ENCODE results near the gene RBM10.

The RBM10 gene

DNA sequence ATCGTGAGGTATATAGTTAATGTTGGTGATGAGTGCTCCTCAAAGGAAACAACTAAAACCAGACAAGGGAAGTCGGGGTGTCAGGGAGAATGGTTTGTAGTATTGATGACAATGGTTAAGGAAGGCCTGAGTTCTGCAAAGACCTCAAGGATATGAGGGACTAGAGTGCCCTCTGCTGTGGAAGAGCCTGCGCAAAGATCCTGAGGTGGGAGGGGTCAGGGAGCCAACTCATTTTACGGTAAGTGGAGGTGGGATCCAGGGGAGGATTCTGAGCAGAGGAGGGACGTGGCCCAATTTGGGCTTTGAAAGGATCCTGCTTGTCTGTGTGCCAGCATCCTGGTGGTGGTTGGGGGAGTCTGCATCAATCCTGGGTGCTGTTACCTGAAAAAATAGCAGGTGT, 59.9 kb downstream of the RBM10 start:
- no peak overlapping the region for H3K9ac ChIP-seq
- TF ChIP-seq, protein P1, sequence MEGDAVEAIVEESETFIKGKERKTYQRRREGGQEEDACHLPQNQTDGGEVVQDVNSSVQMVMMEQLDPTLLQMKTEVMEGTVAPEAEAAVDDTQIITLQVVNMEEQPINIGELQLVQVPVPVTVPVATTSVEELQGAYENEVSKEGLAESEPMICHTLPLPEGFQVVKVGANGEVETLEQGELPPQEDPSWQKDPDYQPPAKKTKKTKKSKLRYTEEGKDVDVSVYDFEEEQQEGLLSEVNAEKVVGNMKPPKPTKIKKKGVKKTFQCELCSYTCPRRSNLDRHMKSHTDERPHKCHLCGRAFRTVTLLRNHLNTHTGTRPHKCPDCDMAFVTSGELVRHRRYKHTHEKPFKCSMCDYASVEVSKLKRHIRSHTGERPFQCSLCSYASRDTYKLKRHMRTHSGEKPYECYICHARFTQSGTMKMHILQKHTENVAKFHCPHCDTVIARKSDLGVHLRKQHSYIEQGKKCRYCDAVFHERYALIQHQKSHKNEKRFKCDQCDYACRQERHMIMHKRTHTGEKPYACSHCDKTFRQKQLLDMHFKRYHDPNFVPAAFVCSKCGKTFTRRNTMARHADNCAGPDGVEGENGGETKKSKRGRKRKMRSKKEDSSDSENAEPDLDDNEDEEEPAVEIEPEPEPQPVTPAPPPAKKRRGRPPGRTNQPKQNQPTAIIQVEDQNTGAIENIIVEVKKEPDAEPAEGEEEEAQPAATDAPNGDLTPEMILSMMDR (IDR thresholded peaks at IDR 0.05) = no peak
- no peak overlapping the region for H3K4me2 ChIP-seq (ENCODE audit: low read length)
- no peaks in the 10 kb centered on the region for H3K36me3 ChIP-seq (ENCODE audit: control insufficient read depth, insufficient read depth, low read length)
- no peak overlapping the region for H3K4me3 ChIP-seq (ENCODE audit: low read depth, low read length)
- no peaks in the 10 kb centered on the region for H3K27me3 ChIP-seq (ENCODE audit: control insufficient read depth, insufficient read depth, low read length)
- no peaks in the 10 kb centered on the region for H3K9me3 ChIP-seq (ENCODE audit: control insufficient read depth, low read length)
- no peaks in the 10 kb centered on the region for H3K4me1 ChIP-seq
- no peak overlapping the region for H3K27ac ChIP-seq
- no peaks in the 10 kb centered on the region for H3K79me2 ChIP-seq
- no peak overlapping the region for H2AFZ ChIP-seq

DNA sequence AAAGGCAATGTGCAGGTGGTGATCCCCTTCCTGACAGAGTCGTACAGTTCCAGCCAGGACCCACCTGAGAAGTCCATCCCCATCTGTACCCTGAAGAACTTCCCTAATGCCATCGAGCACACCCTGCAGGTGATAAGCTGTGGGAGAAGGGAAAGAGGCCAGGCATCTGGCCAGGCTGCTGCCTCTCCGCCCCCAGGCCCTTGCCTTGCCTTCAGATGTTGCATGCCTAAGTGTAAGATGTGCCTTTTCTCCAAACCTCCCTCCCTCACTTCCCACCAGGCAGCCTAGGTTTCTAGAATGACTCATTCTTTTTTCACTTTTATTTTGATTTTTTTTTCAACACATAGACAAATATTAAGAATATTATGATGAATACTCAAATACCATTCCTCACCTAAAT, 61.3 kb downstream of the RBM10 start:
- Histone ChIP-seq H2AFZ (no peak overlapping the region), H3K4me3 (ENCODE audit: low read depth, low read length) (no peak overlapping the region), H3K4me1 (no peaks in the 10 kb centered on the region), H3K27ac (no peak overlapping the region), H3K9ac (no peak overlapping the region), H3K9me3 (ENCODE audit: control insufficient read depth, low read length) (no peaks in the 10 kb centered on the region), H3K36me3 (ENCODE audit: control insufficient read depth, insufficient read depth, low read length) (no peaks in the 10 kb centered on the region), H3K4me2 (ENCODE audit: low read length) (no peak overlapping the region), H3K79me2 (no peaks in the 10 kb centered on the region), H3K27me3 (ENCODE audit: control insufficient read depth, insufficient read depth, low read length) (no peaks in the 10 kb centered on the region)
- TF ChIP-seq, protein P1 (IDR thresholded peaks at IDR 0.05) = no peak

DNA sequence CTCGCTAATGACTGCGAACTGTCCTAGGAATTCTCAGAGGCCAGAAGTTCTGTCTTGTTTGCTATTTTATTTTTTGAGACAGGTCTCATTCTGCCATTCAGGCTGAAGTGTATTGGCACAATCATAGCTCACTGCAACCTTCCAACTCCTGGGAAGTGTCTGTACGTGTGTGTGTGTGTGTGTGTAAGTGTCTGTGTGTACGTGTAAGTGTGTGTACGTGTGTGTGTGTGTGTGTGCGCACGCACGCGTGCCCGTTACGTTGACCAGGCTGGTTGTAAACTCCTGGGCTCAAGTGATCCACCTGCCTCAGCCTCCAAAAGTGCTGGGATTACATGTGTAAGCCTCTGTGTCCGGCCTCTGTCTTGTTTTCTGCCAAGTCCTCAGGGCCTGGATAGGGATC, 63.1 kb downstream of the RBM10 start:
- Histone ChIP-seq H3K4me1 (no peaks in the 10 kb centered on the region), H2AFZ (no peak overlapping the region), H3K4me3 (ENCODE audit: low read depth, low read length) (no peak overlapping the region), H3K27me3 (ENCODE audit: control insufficient read depth, insufficient read depth, low read length) (no peaks in the 10 kb centered on the region), H3K36me3 (ENCODE audit: control insufficient read depth, insufficient read depth, low read length) (no peaks in the 10 kb centered on the region), H3K9me3 (ENCODE audit: control insufficient read depth, low read length) (no peaks in the 10 kb centered on the region), H3K9ac (no peak overlapping the region), H3K4me2 (ENCODE audit: low read length) (no peak overlapping the region), H3K79me2 (no peaks in the 10 kb centered on the region), H3K27ac (no peak overlapping the region)
- TF ChIP-seq, protein P1 (IDR thresholded peaks at IDR 0.05) = no peak

DNA sequence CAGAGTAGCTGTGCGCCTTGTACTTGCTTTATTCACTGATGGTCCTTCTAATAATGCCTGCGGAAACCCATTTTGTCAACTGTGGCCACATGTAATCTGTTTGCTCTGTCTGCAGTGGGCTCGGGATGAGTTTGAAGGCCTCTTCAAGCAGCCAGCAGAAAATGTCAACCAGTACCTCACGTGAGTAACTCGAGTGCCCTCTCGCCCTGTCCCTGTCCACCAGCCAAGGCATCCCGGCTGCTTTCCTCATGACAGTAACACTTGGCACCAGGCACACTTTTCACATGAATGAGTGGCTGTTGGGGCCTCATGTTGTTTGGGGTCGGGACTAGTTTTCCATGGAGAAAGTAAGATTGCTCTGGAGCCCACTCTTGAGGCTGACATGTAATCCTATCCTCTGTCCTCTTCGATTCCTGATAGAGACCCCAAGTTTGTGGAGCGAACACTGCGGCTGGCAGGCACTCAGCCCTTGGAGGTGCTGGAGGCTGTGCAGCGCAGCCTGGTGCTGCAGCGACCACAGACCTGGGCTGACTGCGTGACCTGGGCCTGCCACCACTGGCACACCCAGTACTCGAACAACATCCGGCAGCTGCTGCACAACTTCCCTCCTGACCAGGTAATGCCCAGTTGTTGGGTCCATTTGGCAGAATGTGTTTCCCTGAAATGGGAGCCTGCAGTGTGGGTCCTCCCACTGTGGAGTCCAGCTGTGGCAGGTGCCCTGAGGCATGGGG, 64.7 kb downstream of the RBM10 start:
- H3K27me3 ChIP-seq (ENCODE audit: control insufficient read depth, insufficient read depth, low read length) = no peaks in the 10 kb centered on the region
- H3K9ac ChIP-seq = no peak overlapping the region
- no peaks in the 10 kb centered on the region for H3K9me3 ChIP-seq (ENCODE audit: control insufficient read depth, low read length)
- no peaks in the 10 kb centered on the region for H3K4me1 ChIP-seq
- TF ChIP-seq, protein P1 (IDR thresholded peaks at IDR 0.05) = no peak
- no peak overlapping the region for H3K4me3 ChIP-seq (ENCODE audit: low read depth, low read length)
- no peak overlapping the region for H2AFZ ChIP-seq
- no peak overlapping the region for H3K27ac ChIP-seq
- no peak overlapping the region for H3K4me2 ChIP-seq (ENCODE audit: low read length)
- H3K79me2 ChIP-seq = no peaks in the 10 kb centered on the region
- H3K36me3 ChIP-seq (ENCODE audit: control insufficient read depth, insufficient read depth, low read length) = no peaks in the 10 kb centered on the region

All from parathyroid adenoma (tissue), 2 donors.